Activated naive CD8-positive, alpha-beta T cell treated with anti-CD3 and anti-CD28 coated beads, Interleukin-2, amount 50 U/mL, for 16 hours (primary cell): ENCODE results near the gene NRIP1.

Experiments
- DNase-seq: peaks from one replicate; pipeline ENCODE4 v3.0.0-alpha.2; 2020; ENCODE audit warnings: low read depth, low spot score

NRIP1 gene

DNA sequence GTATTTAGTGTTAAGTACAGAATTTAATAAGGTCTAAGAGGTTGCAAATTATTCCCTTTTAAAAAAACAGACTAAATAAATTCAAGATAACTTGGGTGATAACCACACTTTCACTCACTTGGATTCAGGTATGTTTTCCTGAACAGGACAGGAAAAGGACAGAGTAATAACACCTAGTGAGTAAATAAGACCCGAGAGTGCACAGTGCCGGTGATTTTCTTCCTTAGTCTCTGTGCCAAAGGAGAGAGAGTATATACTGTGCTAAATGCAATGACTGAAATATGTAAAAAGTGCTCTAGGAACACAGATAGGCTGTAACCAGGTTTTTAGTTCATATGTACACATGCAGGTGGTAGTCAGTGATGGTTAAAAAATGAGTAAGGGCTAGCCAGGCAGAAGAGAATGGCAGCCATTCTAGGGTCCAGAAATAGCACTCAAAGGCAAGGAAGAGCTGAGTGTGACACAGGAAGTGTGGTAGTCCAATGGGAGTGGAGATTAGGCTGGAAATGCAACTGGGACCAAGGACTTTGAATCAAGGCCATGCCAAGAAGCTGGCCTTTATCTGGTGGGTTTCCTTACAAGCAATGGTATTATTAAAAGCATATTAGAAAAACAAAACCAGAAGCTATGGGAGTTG is 58.1 kb downstream of the NRIP1 start:
- no peak for DNase-seq

DNA sequence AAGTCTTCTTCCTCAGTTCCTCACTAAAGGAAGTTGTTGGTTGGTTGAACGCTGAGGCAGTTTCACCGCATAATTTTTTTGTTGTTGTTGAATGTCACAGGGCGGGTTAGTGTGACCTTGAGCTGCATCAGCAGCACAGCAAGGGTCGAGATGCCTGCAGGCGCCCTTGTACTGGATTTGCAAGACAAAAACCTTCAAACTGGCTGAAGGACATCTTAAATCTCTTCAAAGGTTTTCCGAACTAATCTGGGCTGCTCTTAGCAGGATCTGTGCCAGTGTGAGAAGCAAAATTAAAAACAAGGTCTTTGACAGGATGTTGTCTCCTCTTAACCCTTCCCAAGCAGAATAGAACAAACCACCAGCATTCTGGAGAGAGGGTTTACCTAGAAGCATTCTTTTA is 59.4 kb downstream of the NRIP1 start:
- DNase-seq, result no peak

DNA sequence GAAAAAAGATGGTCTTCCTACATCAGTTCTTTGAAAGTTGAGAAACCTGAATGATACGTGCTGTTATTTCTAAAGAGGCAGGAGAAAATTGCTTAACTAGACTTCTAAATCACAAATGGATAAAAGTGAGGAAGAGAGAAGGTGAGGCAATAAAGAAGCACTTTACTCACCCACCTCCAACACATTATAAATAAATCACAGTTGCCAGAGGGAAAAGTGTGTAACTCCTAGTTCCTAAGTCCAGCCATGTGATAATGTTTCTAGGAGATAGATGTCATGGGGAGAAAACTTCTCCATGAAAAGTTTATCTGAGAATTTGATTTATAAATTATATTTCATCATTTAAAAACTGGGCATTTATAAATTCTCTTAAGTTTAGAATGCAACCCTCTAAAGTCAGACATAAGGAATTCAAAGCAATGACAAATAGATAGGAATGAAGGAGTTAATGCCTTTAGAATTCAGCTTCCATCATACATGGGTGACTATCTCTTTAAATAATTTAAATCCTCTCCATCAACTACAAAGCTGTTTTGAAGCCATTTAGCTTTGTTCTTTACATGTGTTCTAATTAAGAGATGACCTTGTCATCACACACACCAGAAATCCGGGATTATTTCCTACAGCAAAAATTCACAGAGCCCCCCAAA is 60.0 kb downstream of the NRIP1 start:
- DNase-seq, result no peak

DNA sequence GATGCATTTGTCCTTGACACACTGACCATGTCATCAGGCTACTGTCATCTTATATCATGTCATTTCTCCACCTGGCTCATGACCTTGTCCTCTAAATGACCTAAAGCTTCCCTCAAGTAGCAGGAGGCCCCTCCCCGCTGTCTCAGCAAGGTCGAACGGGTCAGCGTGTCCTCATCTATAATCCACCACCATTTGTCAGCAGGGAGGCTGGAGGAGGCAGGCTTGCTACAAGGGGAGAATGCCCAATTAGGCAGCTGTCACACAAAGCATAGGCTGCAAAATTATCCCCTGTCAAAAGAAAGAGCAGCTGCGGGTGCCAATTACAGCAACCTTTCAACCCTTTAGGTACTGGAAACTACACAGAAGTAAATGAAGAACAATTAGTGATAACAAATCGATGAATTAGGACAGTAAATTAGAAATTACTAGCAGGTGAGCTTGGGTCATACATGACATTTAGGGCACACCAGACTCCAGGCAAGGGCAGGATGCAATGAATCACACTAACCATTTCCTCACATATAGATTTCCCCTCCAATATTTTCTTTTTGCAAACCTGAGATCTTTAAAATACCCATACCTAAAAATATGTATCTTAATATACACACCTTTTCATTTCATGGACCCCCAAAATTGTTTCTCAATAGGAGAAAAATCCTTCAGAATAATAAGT is 61.2 kb downstream of the NRIP1 start:
- no peak for DNase-seq

DNA sequence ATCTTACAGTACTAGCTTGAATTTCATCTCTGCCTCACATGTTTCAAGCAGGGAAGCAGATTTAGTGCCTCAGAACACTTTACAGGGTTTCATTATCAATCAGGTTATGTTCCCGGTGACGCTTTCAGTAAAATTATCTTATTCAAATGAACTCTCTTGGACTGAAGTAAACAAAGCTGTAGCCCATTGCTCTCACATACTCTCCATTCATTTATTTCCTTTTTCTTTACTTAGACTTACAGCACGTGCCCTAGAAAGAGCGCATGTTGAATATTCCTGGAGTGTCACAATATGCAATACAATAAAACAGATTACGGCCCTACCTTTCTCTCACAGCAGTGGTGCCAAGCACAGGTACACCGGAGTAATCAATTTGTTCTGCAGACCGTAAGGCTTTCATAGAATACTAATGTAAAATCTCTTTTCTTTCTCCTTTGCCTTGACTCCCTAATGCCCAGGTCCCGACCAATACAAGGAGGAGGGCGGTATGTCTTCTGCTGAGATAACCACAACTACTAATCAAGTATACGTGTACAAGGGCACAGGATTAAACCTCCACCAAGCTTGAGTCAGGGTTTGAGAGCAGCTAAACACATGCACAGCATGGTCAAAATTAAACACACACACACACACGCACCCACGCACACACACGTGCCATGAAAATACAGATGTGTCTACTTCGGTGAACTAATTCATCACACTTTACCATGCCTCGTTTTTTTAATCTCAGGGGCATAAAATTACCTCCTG is 62.8 kb downstream of the NRIP1 start:
- DNase-seq, result no peak

DNA sequence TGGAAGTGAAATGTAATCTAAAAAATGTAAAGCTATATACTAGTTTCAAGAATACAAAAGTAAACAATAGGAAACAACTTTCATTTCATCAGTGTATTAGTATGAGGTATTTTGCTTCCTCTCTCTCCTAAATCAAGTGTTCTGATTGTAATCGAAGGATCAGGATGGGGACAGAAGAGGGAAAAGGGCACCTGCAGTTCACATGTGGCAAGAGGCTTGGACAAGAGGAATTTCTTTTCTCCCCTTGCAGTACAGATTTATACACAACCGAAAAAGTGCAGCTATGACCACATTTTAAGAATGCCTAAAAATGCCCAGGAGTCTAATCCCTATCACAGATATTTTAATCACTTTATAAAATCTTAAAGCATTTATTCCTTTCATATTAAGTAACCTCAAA is 63.7 kb downstream of the NRIP1 start:
- no peak for DNase-seq

DNA sequence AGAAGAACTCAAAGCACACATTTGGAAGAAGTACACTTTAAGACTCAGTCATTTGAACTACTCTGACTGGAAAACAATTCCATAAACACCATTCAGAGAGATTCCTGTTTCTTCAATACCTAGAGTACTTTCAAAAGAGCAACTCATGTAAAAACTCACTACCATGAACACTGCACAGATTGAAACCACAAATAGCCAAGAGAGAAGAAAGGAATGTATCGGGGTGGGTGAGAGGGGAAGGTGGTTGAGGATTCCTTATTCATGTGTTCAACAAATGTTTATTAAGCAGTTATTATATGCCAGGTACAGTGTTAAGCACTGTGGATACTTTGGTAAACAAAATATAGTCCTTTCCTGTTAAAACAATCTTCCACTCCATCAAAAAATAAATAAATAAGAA is 64.7 kb downstream of the NRIP1 start:
- no peak for DNase-seq

DNA sequence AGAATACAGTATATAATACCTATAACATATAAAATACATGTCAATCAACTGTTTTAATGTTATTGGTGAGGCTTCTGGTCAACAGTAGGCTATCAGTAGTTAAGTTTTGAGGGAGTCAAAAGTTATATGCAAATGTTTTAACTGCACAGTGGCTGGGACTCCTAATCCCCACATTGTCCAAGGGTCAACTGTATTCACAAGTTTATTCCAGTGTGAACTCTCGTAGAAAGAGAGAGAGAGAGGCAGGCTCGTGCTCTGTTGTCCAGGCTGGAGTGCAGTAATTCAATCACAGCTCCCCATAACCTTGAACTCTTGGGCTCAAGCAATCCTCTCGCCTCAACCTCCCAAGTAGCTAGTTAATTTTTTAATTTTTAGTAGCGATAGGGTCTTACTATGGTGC is 66.0 kb downstream of the NRIP1 start:
- DNase-seq, result no peak

DNA sequence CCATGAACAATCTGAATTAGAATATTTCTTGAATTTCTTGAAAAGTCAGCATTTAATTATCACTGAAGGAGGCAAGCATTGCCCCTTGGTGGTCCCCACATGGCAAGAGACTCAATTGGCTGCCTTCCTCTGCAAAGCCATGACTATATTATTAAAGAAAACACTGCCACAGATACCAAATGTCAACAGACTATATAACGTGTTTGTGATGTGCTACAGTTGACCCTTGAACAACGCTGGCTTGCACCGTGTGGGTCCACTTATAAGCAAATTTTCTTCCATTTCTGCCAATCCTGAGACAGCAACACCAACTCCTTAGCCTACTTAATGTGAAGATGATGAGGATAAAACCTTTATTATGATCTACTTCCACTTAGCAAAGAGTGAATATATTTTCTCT is 66.5 kb downstream of the NRIP1 start:
- DNase-seq, result no peak

DNA sequence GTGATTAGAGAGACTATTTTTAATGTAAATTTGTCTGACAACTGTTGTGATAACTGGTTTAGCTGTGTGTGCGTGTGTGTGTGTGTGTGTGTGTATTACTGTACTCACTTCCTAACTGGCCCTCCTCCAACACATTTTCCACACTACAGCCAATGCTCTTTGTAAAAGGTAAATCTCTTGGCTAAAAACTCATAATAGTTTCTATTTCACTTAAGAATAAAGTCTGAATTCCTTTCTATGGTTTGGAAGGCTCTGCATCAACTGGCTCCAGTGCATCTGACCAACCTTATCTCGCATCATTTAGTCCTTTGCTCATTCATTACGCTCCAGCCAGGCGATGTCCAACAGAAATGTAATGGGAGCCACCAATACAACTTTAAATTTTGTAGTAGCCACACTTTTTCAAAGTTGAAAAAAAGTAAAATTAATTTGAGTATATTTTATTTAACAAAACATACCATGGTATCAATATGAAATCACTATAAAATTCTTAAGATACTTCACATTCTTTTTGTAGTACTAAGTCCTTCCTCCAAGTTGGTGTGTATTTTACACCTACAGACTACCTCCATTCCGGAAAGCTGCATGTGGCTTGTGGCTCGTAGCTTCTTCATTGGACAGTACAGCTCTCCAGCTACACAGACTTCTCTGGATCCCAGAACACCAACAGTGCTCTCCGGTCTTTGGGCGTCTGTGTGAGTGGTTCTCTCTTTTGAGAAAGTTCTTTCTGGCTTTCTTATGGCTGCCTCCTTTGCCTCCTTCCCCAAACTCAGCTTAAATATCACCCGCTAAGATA is 68.9 kb downstream of the NRIP1 start:
- DNase-seq, result no peak

DNA sequence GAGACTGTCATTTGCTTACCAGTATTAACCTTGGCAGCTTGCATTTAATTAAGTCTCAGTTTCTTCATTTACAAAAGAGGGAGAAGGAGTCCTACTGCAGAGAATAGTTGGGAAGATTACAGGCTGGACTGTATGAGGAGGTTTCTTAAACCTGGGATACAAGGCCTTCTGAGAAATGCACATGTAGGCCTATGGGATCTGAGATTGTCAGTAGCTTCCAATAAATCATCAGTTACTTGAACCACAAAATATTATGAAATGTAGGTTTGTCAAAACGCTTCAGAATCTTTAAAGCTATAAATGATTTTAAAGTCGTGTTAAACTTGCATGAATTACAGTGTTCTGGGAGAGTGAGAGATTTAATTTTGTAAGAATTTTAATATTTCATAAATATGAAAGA is 69.6 kb downstream of the NRIP1 start:
- DNase-seq, result no peak

DNA sequence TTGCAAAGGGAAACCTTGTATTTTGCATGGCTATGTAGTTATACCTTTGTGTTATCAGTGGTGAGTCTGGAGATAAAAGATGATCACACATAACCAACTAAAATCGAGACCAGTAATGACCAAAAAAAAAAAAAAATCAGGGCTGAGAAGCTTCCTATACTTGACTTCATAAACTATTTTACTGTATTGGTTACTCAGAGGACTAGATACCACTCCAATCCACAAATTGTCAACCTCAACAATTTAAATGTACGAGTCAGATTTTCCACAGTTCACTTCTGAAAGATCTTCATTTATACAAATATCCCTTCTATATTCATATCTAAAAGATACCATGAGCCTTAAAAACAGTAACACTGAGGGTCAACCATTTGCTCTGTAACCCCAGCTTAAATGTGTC is 71.7 kb downstream of the NRIP1 start:
- no peak for DNase-seq

DNA sequence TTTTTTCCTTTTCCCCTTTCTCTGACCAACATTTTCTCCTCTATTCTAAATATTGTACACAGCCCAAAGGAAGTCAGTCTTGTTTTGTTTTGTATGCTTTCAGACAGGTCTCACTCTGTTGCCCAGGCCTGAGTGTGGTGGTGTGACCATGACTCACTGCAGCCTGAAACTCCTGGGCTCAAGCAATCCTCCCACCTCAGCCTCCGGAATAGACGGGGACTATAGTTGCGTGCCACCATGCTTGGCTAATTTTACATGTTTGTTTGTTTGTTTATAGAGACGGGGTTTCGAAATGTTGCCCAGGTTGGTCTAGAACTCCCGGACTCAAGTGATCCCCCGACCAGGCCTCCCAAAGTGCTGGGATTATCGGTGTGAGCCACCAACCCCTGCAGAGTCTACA is 72.8 kb downstream of the NRIP1 start:
- no peak for DNase-seq

DNA sequence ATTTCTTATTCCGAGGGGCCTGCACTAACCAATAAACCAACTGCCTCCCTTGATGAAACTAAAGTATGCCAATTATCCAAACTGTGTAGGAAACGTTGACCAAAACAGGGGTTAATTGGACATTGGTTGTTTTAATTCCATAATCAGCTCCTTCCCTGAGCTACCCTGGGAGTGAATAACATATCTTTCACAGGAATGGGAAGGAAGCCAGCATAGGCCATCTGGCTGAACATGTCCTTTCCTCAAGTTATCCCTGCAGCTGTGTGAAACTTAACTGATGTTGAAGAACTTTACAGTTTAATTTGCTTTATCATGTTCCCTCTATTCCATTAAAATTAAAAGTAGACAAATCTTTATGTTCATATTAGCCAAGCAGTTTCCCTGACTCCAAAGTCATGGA is 75.4 kb downstream of the NRIP1 start:
- DNase-seq, result no peak

DNA sequence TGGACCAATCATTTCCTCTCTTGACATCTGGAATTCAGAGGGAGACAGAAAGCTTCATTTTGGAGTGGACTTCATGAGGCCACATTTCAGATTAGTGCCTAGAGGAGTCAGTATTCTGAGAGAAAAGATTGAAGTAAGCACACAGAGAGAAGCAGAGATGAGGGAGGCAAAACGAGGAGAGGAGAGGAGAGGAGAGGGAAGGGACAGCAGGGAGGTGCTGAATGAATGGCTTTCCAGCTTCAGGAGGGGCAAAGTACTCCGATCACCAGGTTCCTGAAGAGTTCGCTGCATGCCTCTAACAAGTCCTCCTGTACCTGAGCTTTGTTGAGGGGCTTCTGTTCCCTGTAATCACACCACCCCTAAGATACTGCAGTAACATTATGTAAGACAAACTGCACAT is 76.0 kb downstream of the NRIP1 start:
- no peak for DNase-seq

DNA sequence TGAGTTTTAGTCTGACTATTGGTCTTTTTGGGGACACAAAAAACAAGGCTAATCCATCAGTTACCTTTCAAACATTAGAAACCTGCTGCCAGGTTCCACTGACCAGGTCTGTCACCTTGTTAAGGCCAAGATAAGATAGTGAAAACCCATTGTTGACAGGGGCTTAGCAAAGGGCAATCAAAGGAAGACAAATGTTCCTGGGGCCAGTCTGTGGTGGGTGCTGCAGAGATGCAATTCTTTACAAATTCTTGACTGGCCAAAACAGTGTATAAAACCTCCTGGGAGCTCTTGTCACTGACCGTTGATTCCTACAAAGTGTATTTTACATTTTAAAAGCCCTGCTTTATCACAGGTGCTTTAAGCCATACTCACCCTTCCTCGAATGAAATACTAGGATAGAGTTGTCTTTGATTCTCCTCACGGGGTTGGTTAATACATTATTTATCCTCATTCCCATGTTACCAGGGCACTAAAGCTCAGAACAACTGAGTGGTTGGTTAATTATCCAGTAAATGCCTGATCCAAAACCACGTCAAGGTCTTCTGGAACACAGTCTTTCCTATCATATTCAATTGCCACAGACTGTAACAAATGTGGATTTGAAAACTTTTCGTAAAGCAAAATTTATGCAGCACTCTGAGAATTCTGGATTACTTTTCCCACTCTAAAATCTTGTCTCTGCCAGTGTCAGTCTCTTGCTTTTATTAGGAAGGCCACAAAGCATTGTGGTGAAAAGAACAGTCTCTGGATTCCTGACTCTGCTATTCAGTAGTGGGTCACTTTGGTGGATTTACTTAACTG is 77.2 kb downstream of the NRIP1 start:
- DNase-seq, result no peak

DNA sequence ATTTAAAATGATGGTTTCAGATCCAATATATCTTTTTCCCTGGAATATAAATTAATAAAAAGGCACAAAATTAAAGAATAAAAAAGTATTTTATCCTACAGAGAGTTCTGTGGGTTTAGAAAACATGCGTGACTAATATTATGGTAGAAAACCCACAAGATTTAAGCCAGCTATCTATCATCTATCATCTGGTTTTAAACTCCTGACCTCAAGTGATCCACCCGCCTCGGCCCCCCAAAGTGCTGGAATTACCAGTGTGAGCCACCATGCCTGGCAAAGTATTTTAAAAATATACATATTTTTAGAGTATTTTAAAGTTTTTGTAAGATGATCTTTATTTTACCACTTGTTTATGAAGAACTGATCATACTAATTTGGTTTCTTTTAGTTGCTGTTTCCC is 79.5 kb downstream of the NRIP1 start:
- DNase-seq, result no peak

DNA sequence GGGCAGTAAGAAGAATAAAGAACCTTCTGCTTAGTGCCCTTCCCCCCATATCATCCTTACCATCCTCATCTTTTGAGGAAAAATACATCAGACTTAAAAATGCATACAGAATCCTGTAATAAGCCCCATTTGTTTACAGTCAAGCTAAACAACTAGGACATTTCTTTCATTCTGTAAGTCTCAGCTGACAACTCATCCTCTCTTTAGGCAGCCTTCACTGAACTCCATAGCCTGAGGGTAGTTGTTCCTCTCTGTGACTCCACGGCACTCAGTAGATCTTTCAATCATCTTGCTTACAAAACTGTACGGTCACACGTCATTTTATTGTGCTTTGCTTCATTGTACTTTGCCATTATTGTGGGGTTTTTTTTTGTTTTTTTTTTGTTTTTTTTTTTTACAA is 82.5 kb downstream of the NRIP1 start:
- no peak for DNase-seq

DNA sequence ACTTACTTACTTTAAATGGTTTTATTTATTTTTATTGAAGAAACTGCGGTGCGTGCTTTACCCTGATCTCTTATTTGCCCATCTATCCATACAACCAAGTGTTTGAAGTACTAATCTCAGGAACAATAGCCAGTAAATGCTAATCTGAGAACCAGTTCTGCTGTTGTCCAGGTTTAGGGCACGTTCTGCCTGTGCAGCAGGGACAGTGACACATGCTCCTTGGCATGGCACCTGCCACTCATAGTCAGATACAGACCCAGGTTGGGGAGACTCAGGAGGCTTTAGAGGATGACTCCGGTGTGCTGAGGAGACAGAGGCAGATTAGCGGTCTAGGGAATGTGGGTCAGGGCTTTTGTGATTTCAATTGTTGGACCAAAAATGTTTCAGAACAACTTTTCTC is 83.6 kb downstream of the NRIP1 start:
- DNase-seq, result no peak

DNA sequence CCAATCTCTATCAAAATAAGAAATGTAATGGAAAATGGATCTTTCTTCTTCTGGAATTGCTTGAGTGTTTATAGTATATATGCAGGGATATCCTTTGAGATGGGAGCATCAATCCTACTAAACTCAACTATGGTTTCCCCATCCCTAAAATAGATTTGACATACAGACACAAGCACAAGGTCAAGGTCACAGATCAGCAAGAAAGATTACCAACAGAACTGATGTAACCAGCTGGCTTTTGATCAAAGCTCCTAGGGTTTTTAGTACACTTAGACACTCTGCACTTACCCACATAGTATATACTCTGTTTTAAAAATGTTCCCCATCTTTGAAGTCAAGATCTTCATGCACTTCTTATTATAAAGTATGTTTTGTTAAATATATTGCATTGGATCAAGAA is 85.5 kb downstream of the NRIP1 start:
- no peak for DNase-seq

DNA sequence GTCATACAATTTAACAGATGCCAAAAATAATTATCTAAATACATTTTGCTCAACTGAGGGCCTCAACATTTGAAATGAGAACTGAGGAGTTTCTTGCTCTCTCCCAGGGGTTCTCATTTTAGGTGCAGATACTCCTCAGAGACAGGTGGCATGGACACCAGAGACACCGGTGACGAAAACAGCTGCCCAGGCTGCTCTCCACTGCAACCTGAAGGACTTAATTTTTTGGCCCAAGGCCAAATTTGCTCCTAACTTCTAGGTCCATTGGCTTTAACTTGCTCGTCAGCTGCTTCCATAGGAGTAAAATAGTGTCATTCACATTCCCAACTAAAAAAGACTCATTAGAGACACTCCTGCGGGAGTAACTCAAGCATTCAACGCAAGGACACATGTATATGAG is 87.0 kb downstream of the NRIP1 start:
- DNase-seq, result no peak
